Measurements from ENCODE around the gene NEURL1. TPM values are rescaled to one million over a fixed set of nuclear protein-coding genes. Genes with fewer than 3 reads are reported as not detected.

Gene NEURL1, protein sequence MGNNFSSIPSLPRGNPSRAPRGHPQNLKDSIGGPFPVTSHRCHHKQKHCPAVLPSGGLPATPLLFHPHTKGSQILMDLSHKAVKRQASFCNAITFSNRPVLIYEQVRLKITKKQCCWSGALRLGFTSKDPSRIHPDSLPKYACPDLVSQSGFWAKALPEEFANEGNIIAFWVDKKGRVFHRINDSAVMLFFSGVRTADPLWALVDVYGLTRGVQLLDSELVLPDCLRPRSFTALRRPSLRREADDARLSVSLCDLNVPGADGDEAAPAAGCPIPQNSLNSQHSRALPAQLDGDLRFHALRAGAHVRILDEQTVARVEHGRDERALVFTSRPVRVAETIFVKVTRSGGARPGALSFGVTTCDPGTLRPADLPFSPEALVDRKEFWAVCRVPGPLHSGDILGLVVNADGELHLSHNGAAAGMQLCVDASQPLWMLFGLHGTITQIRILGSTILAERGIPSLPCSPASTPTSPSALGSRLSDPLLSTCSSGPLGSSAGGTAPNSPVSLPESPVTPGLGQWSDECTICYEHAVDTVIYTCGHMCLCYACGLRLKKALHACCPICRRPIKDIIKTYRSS
- total RNA-seq (3.6 and 4.6 TPM in 2 replicates), polyA plus RNA-seq (2.3 and 4.2 TPM in 2 replicates)

DNA sequence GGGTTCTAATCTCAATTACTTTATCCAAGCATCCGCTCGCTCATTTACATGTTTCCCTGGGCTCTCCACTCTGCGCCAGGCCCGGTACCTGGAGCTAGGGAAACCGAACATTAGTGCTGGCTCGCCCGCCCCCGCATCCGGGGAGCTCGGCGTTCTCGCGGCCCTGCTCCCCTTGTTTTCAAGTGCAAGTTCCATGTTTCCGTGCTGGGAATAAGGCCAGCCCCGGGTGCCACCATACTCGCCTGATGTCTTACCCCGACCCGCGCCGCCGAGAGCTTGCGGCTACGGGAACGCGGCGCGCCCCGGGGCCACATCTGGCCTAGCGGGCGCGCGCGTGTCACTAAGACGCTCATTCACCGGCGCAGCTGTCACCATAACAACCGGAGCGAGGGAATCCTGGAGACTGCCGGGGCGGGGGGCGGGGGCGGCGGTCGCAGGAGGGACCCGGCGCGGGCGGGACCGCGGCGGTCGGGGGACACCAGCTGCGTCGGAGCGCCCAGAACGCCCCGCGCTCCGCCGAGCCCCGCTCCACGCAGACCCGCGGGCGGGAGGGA is at the start of gene NEURL1:
Gene NEURL1 (plus strand): TSS at position 344 of the 554 bp plus-strand sequence. CDS start 683 bp downstream, outside the sequence.
- DNase-seq (ENCODE audit: low spot score), result peak; percentile 61
- peaks cover 21% of the 10 kb centered on the region for H3K4me1 ChIP-seq (ENCODE audit: insufficient read depth)
- no peaks in the 10 kb centered on the region for H3K79me2 ChIP-seq
- H3K4me2 ChIP-seq, result peak within 1 kb of the TSS; percentile 99
- peak within 1 kb of the TSS; percentile 71 for H2AFZ ChIP-seq
- no peaks in the 10 kb centered on the region for H3K36me3 ChIP-seq (replicated peaks; ENCODE audit: insufficient read depth, low read depth)
- peaks cover 30% of the 10 kb centered on the region for H3K27me3 ChIP-seq
- no peaks in the 10 kb centered on the region for H3K9me2 ChIP-seq (replicated peaks; ENCODE audit: insufficient read depth)
- WGBS (ENCODE audit: low lambda C conversion rate, missing lambda C conversion rate), result 7% methylated on average over 38 of the region's 65 CpGs
- no peaks in the 10 kb centered on the region for H3K9me3 ChIP-seq (ENCODE audit: low read depth)
- H4K20me1 ChIP-seq (ENCODE audit: insufficient read depth, poor library complexity, severe bottlenecking), result no peaks in the 10 kb centered on the region
- H3K27ac ChIP-seq, result peak within 1 kb of the TSS; percentile 58
- peak within 1 kb of the TSS; percentile 83 for H3K4me3 ChIP-seq
- no peak for TF ChIP-seq EZH2 (IDR thresholded peaks at IDR 0.05; ENCODE audit: borderline replicate concordance)
- TF ChIP-seq, protein P1, sequence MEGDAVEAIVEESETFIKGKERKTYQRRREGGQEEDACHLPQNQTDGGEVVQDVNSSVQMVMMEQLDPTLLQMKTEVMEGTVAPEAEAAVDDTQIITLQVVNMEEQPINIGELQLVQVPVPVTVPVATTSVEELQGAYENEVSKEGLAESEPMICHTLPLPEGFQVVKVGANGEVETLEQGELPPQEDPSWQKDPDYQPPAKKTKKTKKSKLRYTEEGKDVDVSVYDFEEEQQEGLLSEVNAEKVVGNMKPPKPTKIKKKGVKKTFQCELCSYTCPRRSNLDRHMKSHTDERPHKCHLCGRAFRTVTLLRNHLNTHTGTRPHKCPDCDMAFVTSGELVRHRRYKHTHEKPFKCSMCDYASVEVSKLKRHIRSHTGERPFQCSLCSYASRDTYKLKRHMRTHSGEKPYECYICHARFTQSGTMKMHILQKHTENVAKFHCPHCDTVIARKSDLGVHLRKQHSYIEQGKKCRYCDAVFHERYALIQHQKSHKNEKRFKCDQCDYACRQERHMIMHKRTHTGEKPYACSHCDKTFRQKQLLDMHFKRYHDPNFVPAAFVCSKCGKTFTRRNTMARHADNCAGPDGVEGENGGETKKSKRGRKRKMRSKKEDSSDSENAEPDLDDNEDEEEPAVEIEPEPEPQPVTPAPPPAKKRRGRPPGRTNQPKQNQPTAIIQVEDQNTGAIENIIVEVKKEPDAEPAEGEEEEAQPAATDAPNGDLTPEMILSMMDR (IDR thresholded peaks at IDR 0.05; ENCODE audit: poor library complexity), result no peak
- TF ChIP-seq EZH2phosphoT487 (IDR thresholded peaks at IDR 0.05; ENCODE audit: low read depth, severe bottlenecking, unreplicated experiment), result no peak

DNA sequence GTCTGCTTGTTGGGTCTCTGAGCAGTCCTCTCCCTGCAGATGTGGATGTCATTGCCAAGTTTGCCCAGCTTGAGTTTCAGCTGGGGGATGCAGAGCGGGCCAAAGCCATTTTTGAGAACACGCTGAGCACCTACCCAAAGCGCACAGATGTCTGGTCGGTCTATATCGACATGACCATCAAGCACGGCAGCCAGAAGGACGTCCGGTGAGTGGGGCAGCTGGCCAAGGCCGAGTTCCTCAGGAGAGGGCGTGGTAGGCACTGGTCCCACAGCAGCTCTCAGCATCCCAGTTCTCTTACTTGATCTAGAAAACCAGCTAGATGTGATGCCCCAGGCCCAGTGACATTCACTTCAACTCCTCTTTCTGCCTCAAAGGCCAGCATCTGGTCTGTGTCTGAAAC is 49.0 kb upstream of the NEURL1 start:
- H3K4me1 ChIP-seq (ENCODE audit: insufficient read depth), result no peaks in the 10 kb centered on the region
- no peak overlapping the region for H3K4me3 ChIP-seq
- no peaks in the 10 kb centered on the region for H3K79me2 ChIP-seq
- DNase-seq (ENCODE audit: low spot score), result no peak
- no peak overlapping the region for H3K27ac ChIP-seq
- H3K9me2 ChIP-seq (replicated peaks; ENCODE audit: insufficient read depth), result no peaks in the 10 kb centered on the region
- no peaks in the 10 kb centered on the region for H3K36me3 ChIP-seq (replicated peaks; ENCODE audit: insufficient read depth, low read depth)
- no peaks in the 10 kb centered on the region for H4K20me1 ChIP-seq (ENCODE audit: insufficient read depth, poor library complexity, severe bottlenecking)
- no peak overlapping the region for H2AFZ ChIP-seq
- TF ChIP-seq EZH2 (IDR thresholded peaks at IDR 0.05; ENCODE audit: borderline replicate concordance), result no peak
- TF ChIP-seq, protein P1 (IDR thresholded peaks at IDR 0.05; ENCODE audit: poor library complexity), result no peak
- 95% methylated on average over 10 of the region's 10 CpGs for WGBS (ENCODE audit: low lambda C conversion rate, missing lambda C conversion rate)
- no peak overlapping the region for H3K4me2 ChIP-seq
- no peaks in the 10 kb centered on the region for H3K27me3 ChIP-seq
- no peaks in the 10 kb centered on the region for H3K9me3 ChIP-seq (ENCODE audit: low read depth)

DNA sequence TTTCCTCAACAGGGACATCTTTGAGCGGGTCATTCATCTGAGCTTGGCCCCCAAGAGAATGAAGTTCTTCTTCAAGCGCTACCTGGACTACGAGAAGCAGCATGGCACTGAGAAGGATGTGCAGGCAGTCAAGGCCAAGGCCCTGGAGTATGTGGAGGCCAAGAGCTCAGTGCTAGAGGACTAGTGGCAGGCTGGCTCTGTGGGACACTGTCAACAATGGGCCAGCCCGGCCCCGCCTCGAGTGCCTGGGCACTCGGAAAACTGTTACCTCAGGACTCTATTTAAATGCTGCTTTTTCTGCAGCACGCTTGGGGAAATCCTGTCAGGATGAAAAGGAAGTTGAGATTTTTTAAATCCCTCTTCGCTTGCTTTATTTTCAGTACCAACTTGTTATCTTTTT is 48.1 kb upstream of the NEURL1 start:
- Histone ChIP-seq H3K27ac (no peak overlapping the region), H3K4me1 (ENCODE audit: insufficient read depth) (no peaks in the 10 kb centered on the region), H3K79me2 (no peaks in the 10 kb centered on the region), H3K36me3 (replicated peaks; ENCODE audit: insufficient read depth, low read depth) (no peaks in the 10 kb centered on the region), H3K27me3 (no peaks in the 10 kb centered on the region), H2AFZ (no peak overlapping the region), H3K4me2 (no peak overlapping the region), H3K9me2 (replicated peaks; ENCODE audit: insufficient read depth) (no peaks in the 10 kb centered on the region), H4K20me1 (ENCODE audit: insufficient read depth, poor library complexity, severe bottlenecking) (no peaks in the 10 kb centered on the region), H3K4me3 (no peak overlapping the region), H3K9me3 (ENCODE audit: low read depth) (no peaks in the 10 kb centered on the region)
- 93% methylated on average over 9 of the region's 9 CpGs for WGBS (ENCODE audit: low lambda C conversion rate, missing lambda C conversion rate)
- DNase-seq (ENCODE audit: low spot score), result no peak
- TF ChIP-seq, protein P1 (IDR thresholded peaks at IDR 0.05; ENCODE audit: poor library complexity), result no peak
- no peak for TF ChIP-seq EZH2 (IDR thresholded peaks at IDR 0.05; ENCODE audit: borderline replicate concordance)
- TF ChIP-seq EZH2phosphoT487 (IDR thresholded peaks at IDR 0.05; ENCODE audit: low read depth, severe bottlenecking, unreplicated experiment), result no peak

All from hepatocyte (in vitro differentiated cells).